NCI-H2081 (cell line): ENCODE results near the gene PAX6.

ENCODE experiments used
- DNase-seq, 2 experiments: peaks; one replicate each; lab custom pipeline; 2025; lab: John Stamatoyannopoulos, UW

Gene PAX6

DNA sequence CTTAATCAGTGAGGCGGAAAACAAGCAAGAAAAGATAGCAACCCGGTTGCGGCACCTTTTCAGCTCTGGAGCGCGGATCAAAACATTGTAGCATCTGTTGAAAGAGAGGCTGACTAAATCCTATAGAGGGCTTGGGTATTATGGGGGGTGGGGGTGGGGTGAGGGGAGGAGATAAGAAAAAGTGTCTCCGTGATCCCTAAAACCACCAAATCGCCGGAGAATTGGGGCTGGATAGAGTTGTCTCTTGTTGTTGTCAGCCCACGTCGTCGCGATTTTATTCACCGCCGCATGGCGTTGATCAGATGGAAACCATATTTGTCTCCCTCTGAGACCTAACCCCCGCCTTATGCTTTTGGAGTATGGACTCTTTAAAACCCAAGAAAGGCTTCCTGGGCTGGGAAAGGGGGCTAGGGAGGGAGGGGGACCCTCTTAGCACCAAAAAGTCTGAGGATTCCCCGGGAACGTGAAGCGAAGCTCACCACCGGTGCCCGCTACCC lies 13.0 kb downstream of the PAX6 start:
- DNase-seq = no peak

GRCh38 chr11:31797190-31798056 lies 13.7 kb downstream of the PAX6 start:
- DNase-seq = no peak

- no peak for DNase-seq
Observed at GRCh38 chr11:31796499-31797189, 14.5 kb downstream of the PAX6 start.

- DNase-seq = no peak
Observed at GRCh38 chr11:31795706-31796498, 15.2 kb downstream of the PAX6 start.

- DNase-seq = no peak
Observed at GRCh38 chr11:31794548-31794947, 16.6 kb downstream of the PAX6 start.

- DNase-seq = no peak
Observed at GRCh38 chr11:31793264-31793663, 17.9 kb downstream of the PAX6 start.

GRCh38 chr11:31792456-31792855 lies 18.7 kb downstream of the PAX6 start:
- no peak for DNase-seq

DNA sequence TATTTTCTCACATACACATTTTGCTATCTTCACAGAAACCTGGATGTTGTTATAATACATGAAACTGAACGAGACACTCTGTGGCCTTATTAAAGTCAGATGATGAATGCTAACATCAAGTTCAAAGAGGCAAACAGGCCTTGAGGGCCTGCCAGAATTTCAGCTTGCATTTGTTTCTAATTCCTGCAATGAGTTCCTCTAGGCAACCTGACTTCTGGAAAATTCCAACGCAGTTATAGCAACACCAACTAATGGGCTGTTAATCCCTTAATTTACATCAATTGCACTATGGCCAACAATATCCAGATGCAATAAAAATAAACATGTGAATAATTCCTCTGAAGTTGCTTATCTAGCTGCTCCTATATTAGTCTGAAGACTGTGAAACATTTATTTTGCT lies 19.1 kb downstream of the PAX6 start:
- no peak for DNase-seq

GRCh38 chr11:31790649-31791048 lies 20.5 kb downstream of the PAX6 start:
- DNase-seq = no peak

- no peak for DNase-seq
Observed at GRCh38 chr11:31788085-31788484, 23.0 kb downstream of the PAX6 start.

GRCh38 chr11:31786996-31787685 lies 24.0 kb downstream of the PAX6 start:
- DNase-seq = no peak

GRCh38 chr11:31784611-31785010 lies 26.5 kb downstream of the PAX6 start:
- no peak for DNase-seq

DNA sequence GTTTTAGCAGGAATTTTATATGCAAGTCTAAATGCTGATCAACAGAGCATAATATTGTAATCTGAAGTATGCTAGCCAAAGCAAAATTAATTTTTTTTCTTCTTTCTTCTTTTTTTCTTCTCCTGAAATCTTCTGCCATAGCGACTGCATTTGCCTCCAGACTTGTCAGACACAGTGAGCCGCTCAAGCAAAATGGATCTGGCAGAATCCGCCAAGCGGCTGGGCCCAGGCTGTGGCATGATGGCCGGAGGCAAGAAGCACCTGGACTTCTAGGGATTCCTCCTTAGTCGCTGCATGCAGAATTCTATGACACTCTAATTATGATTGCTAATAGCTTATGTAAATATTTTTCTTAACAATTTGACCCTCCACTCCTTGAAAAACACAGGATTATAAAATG lies 27.9 kb downstream of the PAX6 start:
- DNase-seq = no peak

GRCh38 chr11:31782257-31782656 lies 28.9 kb downstream of the PAX6 start:
- no peak for DNase-seq

DNA sequence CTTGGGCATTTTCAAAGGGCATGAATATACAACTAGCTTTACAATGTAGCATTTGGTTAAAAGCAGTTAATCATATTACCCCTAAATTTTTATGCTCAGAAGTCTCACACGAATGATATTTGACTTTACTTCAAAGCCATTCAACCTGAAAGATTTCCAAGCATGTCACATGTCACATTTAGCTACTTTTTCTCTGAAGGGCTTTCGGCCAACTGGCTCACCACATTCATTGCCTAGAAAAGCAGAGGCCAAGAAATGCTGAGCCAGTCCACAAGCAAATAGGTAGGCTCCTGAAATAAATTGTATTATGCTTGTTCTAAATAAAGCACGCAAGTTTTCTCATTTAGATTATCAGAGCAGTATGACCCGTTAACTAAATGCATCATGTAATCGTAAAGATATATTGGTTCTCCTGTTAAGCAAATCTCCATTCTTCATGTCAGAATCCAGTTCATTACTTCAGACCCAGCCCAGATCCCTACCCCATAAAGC lies 30.6 kb downstream of the PAX6 start:
- no peak for DNase-seq

DNA sequence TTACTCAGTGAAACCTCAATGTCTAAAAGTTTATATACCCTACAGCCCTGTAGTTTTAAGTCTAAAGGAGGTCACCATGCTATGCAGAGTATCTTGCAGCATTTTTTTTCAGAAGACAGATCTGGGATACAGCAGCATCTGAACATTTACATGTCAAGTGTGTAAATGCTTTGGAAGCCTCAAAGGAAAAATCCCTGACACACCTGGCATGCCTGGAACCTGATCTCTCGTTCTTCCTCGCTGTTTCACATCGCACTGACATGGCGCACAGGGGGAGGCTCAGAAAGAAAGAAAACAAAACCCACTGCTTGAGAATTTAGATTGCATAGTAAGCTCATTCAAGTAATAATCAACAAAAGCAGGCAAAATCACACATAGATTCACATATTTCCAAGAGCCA lies 31.0 kb downstream of the PAX6 start:
- DNase-seq = no peak

DNA sequence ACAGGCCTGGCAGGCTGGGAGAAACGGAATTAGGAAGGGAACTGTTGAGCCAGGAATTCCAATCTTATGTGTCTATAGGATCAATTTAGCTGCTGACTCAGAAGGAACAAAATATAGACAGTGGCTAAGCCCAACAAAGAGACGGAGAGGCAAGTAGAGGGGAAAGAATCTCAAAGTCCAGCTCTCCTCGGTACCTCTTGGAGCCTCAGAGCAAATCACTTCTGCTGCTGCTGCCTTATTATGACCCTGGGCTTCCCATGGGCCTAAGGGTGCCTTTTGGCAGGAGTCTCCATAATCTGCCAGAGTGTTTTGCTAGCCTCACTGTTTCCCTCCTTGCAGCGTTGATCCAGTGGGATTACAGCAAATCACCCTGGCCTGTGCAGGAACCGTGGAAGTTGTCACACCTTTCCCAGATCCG lies 31.7 kb downstream of the PAX6 start:
- peak in 1 of 2 experiments; percentile 9 for DNase-seq

- no peak for DNase-seq
Observed at GRCh38 chr11:31772412-31772811, 38.7 kb downstream of the PAX6 start.

- no peak for DNase-seq
Observed at GRCh38 chr11:31770011-31770700, 41.0 kb downstream of the PAX6 start.

DNA sequence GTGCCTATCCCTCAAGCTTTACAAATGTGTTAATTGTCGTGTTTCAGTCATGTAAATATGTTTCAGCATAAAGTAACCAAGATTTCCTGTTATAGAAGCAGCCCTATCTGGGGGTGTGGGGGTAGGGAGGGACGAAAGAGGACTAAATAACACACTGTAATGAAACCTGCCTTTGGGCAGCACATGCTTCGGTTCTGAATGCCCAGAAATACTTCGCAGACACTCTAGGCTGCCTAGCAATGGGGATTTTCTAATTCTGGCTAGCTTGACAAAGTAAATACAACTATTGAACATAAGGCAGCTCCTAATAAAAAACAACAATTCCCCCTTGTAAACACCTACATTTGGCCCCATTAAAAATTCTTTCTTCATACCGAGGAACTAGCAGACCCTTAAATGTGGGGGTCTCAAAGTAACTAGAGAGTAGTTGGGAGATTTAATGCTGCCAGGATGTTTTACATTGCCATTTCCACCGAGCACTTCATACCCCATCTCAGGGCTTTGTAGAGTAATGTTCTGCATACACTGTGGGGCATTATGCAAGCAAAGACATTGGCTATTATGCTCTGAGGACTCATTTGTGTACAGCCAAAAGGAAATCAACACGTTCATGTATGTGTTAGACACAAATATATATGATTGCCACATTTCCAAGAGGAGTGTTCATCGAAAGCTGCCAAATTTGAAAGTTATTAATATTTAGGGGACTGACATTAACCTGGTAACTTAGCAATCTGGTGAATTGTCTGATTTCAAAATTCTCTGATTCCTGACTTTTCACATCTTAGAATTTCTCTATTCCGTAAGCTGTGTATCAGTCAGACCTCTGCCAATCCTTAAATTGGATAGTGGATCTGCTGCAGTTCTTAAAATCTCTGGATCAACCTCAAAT lies 42.1 kb downstream of the PAX6 start:
- DNase-seq = peak in 1 of 2 experiments; percentile 9
